Pancreas (tissue), 10 donors: ENCODE results near the gene WHAMM. TPM values are rescaled to one million over a fixed set of nuclear protein-coding genes. Genes with fewer than 3 reads are reported as not detected.

Experiments
- ATAC-seq, 4 donors: fragments of 200-7000 bp; cut with Tn5 transposase; one replicate each; pipeline versions ENCODE4 v1.8.0 to v1.9.1; 2020; ENCODE audit warnings: mild to moderate bottlenecking in 4 of 4, moderate library complexity in 4 of 4
- DNase-seq, 6 donors: peaks; one replicate each; pipeline ENCODE4 v3.0.0-alpha.2; 2020
- FAIRE-seq: peaks from 2 replicates; lab custom pipeline; 2012; peaks lifted over from hg19 to GRCh38; lab: Jason Lieb, UNC
- H3K27ac ChIP-seq, 4 donors: fragments of 200-600 bp; sonication (generic); 1 replicate in 3 of 4; 2 replicates in 1 of 4; pipeline versions ENCODE4 v1.5.0 to v1.8.0; 2020
- H3K27me3 ChIP-seq, 4 donors: fragments of 200-600 bp; one replicate each; pipeline ENCODE4 v1.8.0; 2021
- H3K36me3 ChIP-seq, 3 donors: fragments of 200-600 bp; sonication (generic) in 1 of 3; one replicate each; pipeline versions ENCODE4 v1.5.0 to v1.8.0; 2020 to 2021
- H3K4me1 ChIP-seq, 3 donors: fragments of 200-600 bp; one replicate each; pipeline ENCODE4 v1.8.0; 2021
- H3K4me3 ChIP-seq, 4 donors: fragments of 200-600 bp; sonication (generic) in 2 of 4; one replicate each; pipeline versions ENCODE4 v1.5.0 to v1.8.0; 2020 to 2021
- H3K9me3 ChIP-seq, 4 donors: fragments of 200-600 bp; one replicate each; pipeline ENCODE4 v1.8.0; 2021
- CTCF ChIP-seq, 4 donors: fragments of 200-600 bp; sonication (generic) in 3 of 4; IDR thresholded peaks; one replicate each; pipeline versions ENCODE4 v1.5.0 to v1.8.0; 2021; ENCODE audit warnings: antibody characterized with exemption in 4 of 4
- WGBS, 2 donors: extraction: QIAGEN DNeasy Blood & Tissue Kit; methylation state at CpG; one replicate each; pipeline ENCODE4 v1.1.7; 2013; 5-methylcytosine and 5-hydroxymethylcytosine counted together
- intact Hi-C, 3 donors: fragments of 100-400 bp; cut with DNase I; formaldehyde crosslinking; loops; one replicate each; pipeline versions ENCODE4 v1.11.1 to v1.14.2; 2022
- polyA plus RNA-seq, 2 donors: library from polyadenylated mRNA; stranded (reverse); fragments of 200-250 nt; gene quantifications; one replicate each; pipeline ENCODE4 v1.2.3, GENCODE V29; 2013
- total RNA-seq, 6 donors: library from RNA; stranded (reverse); fragmentation: NEBNext Ultra II Directional in 4 of 6; extraction: Animal tissue kit (Norgen Biotek cat#: 25700) in 4 of 6; gene quantifications; one replicate each; pipeline versions ENCODE4 v1.2.1 to v1.2.4, GENCODE V29; 2021 to 2023
- donor health status: healthy with polysubstance abuse.
- donor health status: DM: no; HTN: no; CAD: no; lungs with moderate emphysema.
- donor health status: DM: no; HTN: no; CAD: no.
- donor health status: control.
- donor health status: control.
- donor health status: Bipolar disorder and iron deficiency.
- donor health status: DM: yes; HTN: yes; CAD: no.
- donor health status: DM: no; HTN: no; CAD: no.
- donor health status: DM: no; HTN: no; CAD: no.
- donor health status: DM: yes; HTN: yes; CAD: no.

Gene WHAMM
- total and polyA plus RNA-seq, 8 donors, result 3.7 to 6.1 (median 4.4) TPM

DNA sequence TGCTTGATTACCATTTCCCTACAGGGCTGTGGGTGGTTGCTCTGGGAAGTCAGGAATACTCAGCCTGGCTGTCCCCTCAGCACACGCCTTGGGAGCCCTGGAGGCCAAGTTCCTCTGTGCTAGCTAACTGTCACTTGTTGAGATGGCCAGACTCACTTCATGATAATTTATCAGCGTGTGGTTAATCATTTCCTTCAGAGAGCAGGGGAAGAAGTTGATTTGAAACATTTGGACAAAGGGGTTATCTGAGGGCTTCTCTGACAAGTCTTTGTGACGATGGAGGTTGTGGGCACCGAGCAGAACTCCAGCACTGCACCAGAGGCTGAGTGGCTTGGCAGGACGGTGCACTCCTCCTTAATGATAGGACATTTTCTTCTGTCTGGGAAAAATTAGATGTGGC, 61.9 kb downstream of the WHAMM start:
- Histone ChIP-seq H3K27ac (peak overlapping the region in 2 of 4 donors; percentile 58 to 68), H3K4me3 (no peak overlapping the region), H3K36me3 (peaks cover 0 to 25% (median 16%) of the 10 kb centered on the region in 3 donors), H3K27me3 (no peaks in the 10 kb centered on the region), H3K9me3 (no peaks in the 10 kb centered on the region), H3K4me1 (peaks cover 0 to 31% (median 22%) of the 10 kb centered on the region in 3 donors)
- TF ChIP-seq CTCF (IDR thresholded peaks at IDR 0.05), result no peak
- DNase-seq (peak in 1 of 6 donors; percentile 15), FAIRE-seq (no peak), ATAC-seq (peak; percentile 35 to 77 (median 66))
- WGBS, 2 donors, result 9% methylated on average over 5 of the region's 5 CpGs
- intact Hi-C loops, result no loop called here

DNA sequence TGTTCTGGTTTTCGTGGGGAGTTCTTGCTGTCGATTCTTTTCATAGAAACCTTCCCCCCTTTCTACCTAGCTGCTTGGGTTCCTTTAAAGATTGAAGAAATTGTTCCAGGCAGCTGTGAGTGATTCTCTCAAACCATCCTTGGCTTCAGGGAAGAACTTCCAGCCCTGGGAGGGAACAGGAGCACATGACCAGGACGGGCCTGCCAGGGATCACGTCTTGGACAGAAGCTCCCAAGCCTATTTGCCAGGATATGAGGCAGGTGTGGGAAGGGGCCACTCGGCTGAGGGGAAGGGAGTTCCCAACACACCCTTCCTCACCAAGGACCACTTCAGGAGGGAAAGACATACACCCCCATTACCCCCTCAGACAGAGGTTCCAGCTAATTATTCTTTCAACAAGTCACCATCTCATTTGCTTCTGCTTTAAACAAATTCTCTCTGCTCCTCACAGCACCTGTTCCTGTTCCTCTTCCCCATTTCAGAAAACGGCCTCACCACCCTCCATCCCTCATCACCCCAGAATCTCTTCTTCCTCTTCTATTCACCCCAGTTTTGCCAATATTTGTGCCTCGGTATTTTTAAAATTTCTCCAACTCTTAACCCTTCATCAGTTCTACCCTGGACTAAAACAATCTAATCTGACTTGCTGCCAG, 62.5 kb downstream of the WHAMM start:
- intact Hi-C loops, result no loop called here
- FAIRE-seq (no peak), ATAC-seq (peak in 1 of 4 donors; percentile 3), DNase-seq (no peak)
- 75 to 76% methylated on average over 7 of the region's 7 CpGs for WGBS, 2 donors
- Histone ChIP-seq H3K36me3 (peaks cover 0 to 25% (median 16%) of the 10 kb centered on the region in 3 donors), H3K27me3 (no peaks in the 10 kb centered on the region), H3K4me1 (peaks cover 4 to 35% (median 22%) of the 10 kb centered on the region in 3 donors), H3K27ac (peak overlapping the region in 2 of 4 donors; percentile 58 to 68), H3K9me3 (no peaks in the 10 kb centered on the region), H3K4me3 (no peak overlapping the region)
- TF ChIP-seq CTCF (IDR thresholded peaks at IDR 0.05), result no peak

DNA sequence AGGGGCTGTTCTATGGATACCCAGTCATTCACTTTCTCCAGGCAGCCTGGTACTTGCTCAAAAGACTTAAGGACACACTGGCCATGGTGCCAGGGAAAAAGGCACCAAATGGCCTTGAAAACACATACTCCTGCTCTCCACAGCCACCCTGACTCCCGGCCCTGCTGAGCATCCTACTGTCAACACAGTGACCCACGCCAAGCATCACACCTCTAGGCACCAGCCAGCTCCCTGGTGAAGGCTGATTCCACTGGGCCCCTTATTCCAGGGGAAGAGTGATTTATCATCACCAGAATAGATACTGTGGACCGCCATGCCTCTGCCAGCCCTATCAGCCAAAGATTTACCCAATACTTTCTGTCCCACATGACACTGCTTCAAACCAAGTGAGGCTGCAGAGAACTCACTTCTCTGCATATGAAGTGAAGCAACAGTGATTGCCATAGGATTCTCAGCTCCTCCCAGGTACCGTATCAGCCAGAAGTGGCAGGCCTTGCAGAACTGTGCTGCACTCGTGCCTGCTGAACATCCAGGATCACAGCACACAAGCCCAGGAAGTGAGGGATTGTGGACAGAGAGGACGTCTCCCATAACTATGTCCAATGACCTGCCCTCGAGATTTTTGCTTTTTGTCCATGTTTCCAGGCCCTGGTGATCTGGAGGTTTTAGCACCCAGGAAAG, 63.7 kb downstream of the WHAMM start:
- FAIRE-seq (no peak), DNase-seq (peak in 1 of 6 donors; percentile 6)
- H3K4me3 ChIP-seq, result no peak overlapping the region

DNA sequence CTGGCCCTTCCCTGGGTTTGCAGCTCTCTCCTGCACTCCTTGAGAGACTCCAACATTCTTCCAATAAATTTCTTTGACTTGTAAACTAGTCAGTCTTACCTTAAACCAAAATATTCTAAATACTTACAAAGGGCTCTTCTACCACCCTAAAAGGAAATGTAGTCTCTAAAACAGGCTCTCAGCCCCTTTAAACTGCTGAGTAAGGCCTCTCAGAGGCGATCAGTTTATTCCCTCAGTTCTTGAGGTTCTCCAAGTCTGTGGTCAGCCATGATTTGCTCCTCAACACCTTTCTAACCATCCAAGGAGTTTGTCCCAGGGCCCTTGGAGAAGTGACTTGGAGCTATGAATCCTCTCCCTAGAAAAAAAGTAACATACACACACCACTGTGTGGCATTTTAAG, 64.8 kb downstream of the WHAMM start:
- Histone ChIP-seq H3K27me3 (no peaks in the 10 kb centered on the region), H3K9me3 (no peaks in the 10 kb centered on the region), H3K36me3 (peaks cover 0 to 25% (median 16%) of the 10 kb centered on the region in 3 donors), H3K4me1 (peaks cover 5 to 35% (median 22%) of the 10 kb centered on the region in 3 donors), H3K27ac (no peak overlapping the region), H3K4me3 (no peak overlapping the region)
- intact Hi-C loops, result no loop called here
- TF ChIP-seq CTCF (IDR thresholded peaks at IDR 0.05), result no peak
- 71 to 76% methylated on average over 1 of the region's 1 CpG for WGBS, 2 donors
- DNase-seq, result no peak
- no peak for FAIRE-seq
- ATAC-seq, result no peak

More for the DNA sequence above, 63.7 kb downstream of the WHAMM start:
- Histone ChIP-seq H3K27me3 (no peaks in the 10 kb centered on the region), H3K4me1 (peaks cover 5 to 35% (median 22%) of the 10 kb centered on the region in 3 donors), H3K36me3 (peaks cover 0 to 25% (median 16%) of the 10 kb centered on the region in 3 donors), H3K27ac (no peak overlapping the region), H3K9me3 (no peaks in the 10 kb centered on the region)
- ATAC-seq, result no peak
- intact Hi-C loops, result no loop called here
- WGBS, 2 donors, result 76 to 78% methylated on average over 7 of the region's 7 CpGs
- no peak for TF ChIP-seq CTCF (IDR thresholded peaks at IDR 0.05)
